Osteocyte (in vitro differentiated cells): ENCODE measurements around the gene ATP6V1A. TPM values are rescaled to one million over a fixed set of nuclear protein-coding genes. Genes with fewer than 3 reads are reported as not detected.

ENCODE experiments used
- DNase-seq: peaks from one replicate; pipeline ENCODE4 v3.0.0; 2021; ENCODE audit warnings: mixed read lengths; ENCODE audit not compliant: unreplicated experiment; ENCODE audit errors: extremely low spot score
- H3K27ac Mint-ChIP-seq: one replicate; pipeline ENCODE4 v1.8.0; 2021; ENCODE audit warnings: mild to moderate bottlenecking, mixed read lengths; ENCODE audit not compliant: unreplicated experiment
- H3K27me3 Mint-ChIP-seq: one replicate; pipeline ENCODE4 v1.8.0; 2021; ENCODE audit warnings: mixed read lengths; ENCODE audit not compliant: unreplicated experiment
- H3K36me3 Mint-ChIP-seq: one replicate; pipeline ENCODE4 v1.8.0; 2021; ENCODE audit warnings: mixed read lengths; ENCODE audit not compliant: unreplicated experiment
- H3K4me1 Mint-ChIP-seq: one replicate; pipeline ENCODE4 v1.8.0; 2021; ENCODE audit warnings: mixed read lengths; ENCODE audit not compliant: unreplicated experiment
- H3K4me3 Mint-ChIP-seq: one replicate; pipeline ENCODE4 v1.8.0; 2021; ENCODE audit warnings: mild to moderate bottlenecking, moderate library complexity, mixed read lengths; ENCODE audit not compliant: unreplicated experiment
- H3K9me3 Mint-ChIP-seq: one replicate; pipeline ENCODE4 v1.8.0; 2021; ENCODE audit warnings: mixed read lengths; ENCODE audit not compliant: unreplicated experiment
- total RNA-seq: library from RNA; stranded (reverse); gene quantifications from 2 replicates; pipeline ENCODE4 v1.2.1, GENCODE V29; 2021
- TF ChIP-seq, protein P1 (sequence below): fragments of 200-600 bp; sonication (generic); IDR thresholded peaks from 2 replicates; pipeline ENCODE4 v1.5.0; 2021; ENCODE audit warnings: antibody characterized with exemption, mild to moderate bottlenecking, moderate library complexity

Gene ATP6V1A
- total RNA-seq, 1 donor from 2014 or later, result 84.7 TPM

DNA sequence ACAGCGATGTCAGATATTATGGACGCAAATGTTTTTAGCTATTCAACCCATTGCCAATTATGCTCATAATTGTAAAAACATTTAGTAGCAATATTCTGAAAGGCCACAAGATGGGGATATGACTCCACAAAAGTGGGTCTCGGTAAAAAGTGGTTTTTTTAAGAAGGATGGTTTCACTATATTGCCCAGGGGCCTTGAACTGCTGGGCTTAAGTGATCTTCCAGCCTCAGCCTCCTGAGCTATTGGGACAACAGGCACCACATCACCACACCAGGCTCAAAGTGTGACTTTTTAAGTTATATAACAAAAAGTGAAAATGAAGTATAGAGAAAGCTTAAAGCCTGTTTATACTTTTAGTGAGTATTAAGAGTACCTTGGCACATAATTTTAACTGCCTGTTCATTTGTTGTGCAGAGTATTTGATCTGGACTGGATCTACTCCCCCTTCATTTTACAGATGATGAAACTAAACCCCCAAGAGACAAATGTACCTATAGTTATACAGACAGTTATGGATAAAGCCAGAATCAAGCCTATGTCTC, 10.2 kb upstream of the ATP6V1A start:
- TF ChIP-seq, protein P1, sequence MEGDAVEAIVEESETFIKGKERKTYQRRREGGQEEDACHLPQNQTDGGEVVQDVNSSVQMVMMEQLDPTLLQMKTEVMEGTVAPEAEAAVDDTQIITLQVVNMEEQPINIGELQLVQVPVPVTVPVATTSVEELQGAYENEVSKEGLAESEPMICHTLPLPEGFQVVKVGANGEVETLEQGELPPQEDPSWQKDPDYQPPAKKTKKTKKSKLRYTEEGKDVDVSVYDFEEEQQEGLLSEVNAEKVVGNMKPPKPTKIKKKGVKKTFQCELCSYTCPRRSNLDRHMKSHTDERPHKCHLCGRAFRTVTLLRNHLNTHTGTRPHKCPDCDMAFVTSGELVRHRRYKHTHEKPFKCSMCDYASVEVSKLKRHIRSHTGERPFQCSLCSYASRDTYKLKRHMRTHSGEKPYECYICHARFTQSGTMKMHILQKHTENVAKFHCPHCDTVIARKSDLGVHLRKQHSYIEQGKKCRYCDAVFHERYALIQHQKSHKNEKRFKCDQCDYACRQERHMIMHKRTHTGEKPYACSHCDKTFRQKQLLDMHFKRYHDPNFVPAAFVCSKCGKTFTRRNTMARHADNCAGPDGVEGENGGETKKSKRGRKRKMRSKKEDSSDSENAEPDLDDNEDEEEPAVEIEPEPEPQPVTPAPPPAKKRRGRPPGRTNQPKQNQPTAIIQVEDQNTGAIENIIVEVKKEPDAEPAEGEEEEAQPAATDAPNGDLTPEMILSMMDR, result peak; percentile 76
- H3K4me3 Mint-ChIP-seq, result no peak overlapping the region
- no peak for DNase-seq
- H3K9me3 Mint-ChIP-seq, result no peaks in the 10 kb centered on the region
- peaks cover 3% of the 10 kb centered on the region for H3K36me3 Mint-ChIP-seq
- peak overlapping the region; percentile 69 for H3K27ac Mint-ChIP-seq
- H3K27me3 Mint-ChIP-seq, result no peaks in the 10 kb centered on the region
- H3K4me1 Mint-ChIP-seq, result peaks cover 12% of the 10 kb centered on the region

DNA sequence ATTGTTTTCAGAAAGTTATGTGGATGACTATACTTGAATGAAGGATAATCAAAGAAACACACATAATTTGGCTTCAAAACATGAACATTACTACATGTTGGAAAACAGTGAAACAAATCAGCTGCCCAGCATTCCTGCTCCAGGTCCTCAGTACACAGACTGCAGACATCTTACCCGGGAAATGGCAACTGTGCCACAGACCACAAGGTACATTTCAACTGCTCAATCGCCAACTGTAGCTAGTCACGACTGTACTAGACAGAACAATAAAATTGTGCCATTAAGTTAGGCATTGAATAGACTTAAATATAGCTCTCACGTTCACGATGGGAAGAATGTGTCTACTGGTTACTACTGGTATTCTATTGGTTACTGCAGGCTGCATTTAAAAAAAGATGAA, 5.7 kb upstream of the ATP6V1A start:
- H3K36me3 Mint-ChIP-seq, result no peaks in the 10 kb centered on the region
- TF ChIP-seq, protein P1, result no peak
- no peak for DNase-seq
- H3K27me3 Mint-ChIP-seq, result no peaks in the 10 kb centered on the region
- no peak overlapping the region for H3K27ac Mint-ChIP-seq
- H3K4me3 Mint-ChIP-seq, result no peak overlapping the region
- peaks cover 35% of the 10 kb centered on the region for H3K4me1 Mint-ChIP-seq
- H3K9me3 Mint-ChIP-seq, result no peaks in the 10 kb centered on the region

DNA sequence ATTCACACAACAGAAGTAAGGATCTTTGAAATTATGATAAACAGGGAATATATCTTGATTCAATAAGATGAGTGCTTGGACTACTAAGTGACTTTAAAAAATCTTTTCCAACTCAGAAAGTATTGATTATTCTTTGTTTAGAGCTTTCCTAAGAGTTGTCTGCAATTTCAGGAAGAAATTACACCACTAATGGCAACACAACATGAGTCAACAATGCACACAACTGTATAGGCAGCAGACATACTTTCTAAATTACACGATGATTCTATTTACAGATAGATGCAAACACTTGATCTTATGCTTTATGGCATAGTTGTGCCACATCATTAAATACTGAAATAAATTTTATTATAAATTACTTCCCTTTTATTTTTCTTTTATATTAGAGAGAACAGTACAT, 5.2 kb upstream of the ATP6V1A start:
- TF ChIP-seq, protein P1, result no peak
- H3K4me1 Mint-ChIP-seq, result peaks cover 34% of the 10 kb centered on the region
- no peaks in the 10 kb centered on the region for H3K9me3 Mint-ChIP-seq
- H3K27ac Mint-ChIP-seq, result no peak overlapping the region
- DNase-seq, result no peak
- no peaks in the 10 kb centered on the region for H3K36me3 Mint-ChIP-seq
- no peaks in the 10 kb centered on the region for H3K27me3 Mint-ChIP-seq
- no peak overlapping the region for H3K4me3 Mint-ChIP-seq

DNA sequence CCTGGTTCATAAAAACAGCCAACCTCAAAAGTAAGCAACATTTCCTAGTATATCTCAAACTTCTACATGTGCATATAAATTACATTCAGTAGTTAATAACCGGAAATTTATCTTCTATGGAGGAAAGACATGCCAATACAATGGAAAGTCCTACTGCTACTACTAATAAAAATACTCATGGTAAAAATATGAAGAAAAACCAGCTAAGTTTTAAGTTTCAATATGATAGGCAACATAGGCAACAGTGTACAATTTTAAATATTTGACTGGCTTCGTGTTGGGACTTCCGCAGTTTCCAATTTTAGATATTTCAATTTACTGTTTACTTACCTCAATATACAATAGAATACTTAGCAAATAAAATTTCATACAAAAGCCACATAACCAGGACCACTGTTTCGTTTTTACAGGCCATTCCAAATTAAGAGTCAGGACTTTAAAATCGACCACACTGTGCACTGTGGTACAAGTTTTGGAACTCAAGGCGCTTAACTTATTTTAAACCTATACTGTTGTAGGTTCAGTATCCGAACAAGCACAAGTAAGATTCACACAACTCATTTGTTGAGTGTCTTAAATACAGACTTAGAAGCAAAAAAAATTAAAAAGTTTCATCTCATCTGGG, 3.7 kb upstream of the ATP6V1A start:
- TF ChIP-seq, protein P1, result no peak
- no peaks in the 10 kb centered on the region for H3K9me3 Mint-ChIP-seq

DNA sequence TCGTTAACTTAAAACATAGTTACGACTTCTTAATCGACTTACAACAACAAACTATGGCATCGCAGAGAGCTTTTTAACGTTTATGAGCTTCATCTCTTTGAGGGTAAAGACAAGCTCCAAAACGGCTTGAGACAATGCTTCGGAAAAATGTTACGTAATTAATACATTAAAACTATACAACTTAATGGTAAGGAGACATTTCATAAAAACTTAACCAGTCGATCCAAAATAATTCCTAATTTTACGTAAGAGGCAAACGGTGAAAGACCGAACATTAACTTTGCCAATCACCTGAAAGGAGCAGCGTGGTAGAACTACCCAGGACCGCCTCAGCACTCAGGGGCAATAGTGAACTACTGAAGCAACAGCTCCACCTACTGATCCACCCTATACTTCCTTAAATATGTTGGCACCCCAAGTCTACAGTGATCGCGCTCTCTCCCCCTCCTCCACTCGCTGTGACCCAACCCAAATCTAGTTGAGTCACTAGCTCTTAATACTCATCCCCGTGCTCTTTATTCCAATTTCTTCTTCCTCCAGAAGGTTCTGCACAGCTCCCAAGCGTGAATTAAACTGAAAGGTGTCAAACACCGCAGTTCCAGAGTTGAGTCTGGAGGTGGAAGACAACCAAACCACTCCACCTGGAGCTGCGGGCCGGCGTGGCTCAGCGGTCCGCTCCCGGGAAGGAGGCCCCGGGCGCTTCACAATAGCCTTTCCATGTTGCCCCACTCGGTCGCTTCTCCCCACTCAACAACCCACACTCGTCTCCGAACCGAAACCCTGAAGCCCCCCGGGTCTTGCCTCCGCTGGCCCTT, 1.7 kb upstream of the ATP6V1A start:
- Mint-ChIP-seq H3K27me3 (no peaks in the 10 kb centered on the region), H3K4me3 (peak overlapping the region; percentile 99), H3K9me3 (no peaks in the 10 kb centered on the region), H3K27ac (peak overlapping the region; percentile 100), H3K36me3 (no peaks in the 10 kb centered on the region), H3K4me1 (peaks cover 49% of the 10 kb centered on the region)
- TF ChIP-seq, protein P1, result peak; percentile 72
- no peak for DNase-seq

More for the DNA sequence above, 3.7 kb upstream of the ATP6V1A start:
- DNase-seq, result no peak
- Mint-ChIP-seq H3K36me3 (no peaks in the 10 kb centered on the region), H3K4me3 (peak overlapping the region; percentile 99), H3K27ac (peak overlapping the region; percentile 0), H3K4me1 (peaks cover 33% of the 10 kb centered on the region), H3K27me3 (no peaks in the 10 kb centered on the region)
